ENCODE results near the gene DNAH2. TPM values are rescaled to one million over a fixed set of nuclear protein-coding genes. Genes with fewer than 3 reads are reported as not detected.

Gene DNAH2
- total RNA-seq, 4 donors from 2014 or later: 0.08 to 0.31 TPM; not detected in 2

- Histone ChIP-seq H3K4me1 (no peaks in the 10 kb centered on the region), H3K36me3 (no peaks in the 10 kb centered on the region), H3K27me3 (peaks cover 1% of the 10 kb centered on the region), H3K9me3 (no peaks in the 10 kb centered on the region), H3K27ac (no peak overlapping the region), H3K4me3 (no peak overlapping the region)
- TF ChIP-seq POLR2AphosphoS5 (IDR thresholded peaks at IDR 0.05): no peak
- no peak for TF ChIP-seq CTCF (IDR thresholded peaks at IDR 0.05)
- no peak for TF ChIP-seq EP300 (IDR thresholded peaks at IDR 0.05)
- TF ChIP-seq POLR2A (IDR thresholded peaks at IDR 0.05): no peak
- ATAC-seq: no peak
- WGBS, 2 donors (ENCODE audit: low coverage in 1 of 2): 87 to 91% methylated on average over 4 to 8 of the region's 9 CpGs
Measured at GRCh38 chr17:7789131-7789530, 71.6 kb downstream of the DNAH2 start.

GRCh38 chr17:7790150-7790549, 72.6 kb downstream of the DNAH2 start:
- TF ChIP-seq EP300 (IDR thresholded peaks at IDR 0.05) (no peak), POLR2AphosphoS5 (IDR thresholded peaks at IDR 0.05) (no peak), CTCF (IDR thresholded peaks at IDR 0.05) (no peak)
- H3K4me1 ChIP-seq: no peaks in the 10 kb centered on the region
- H3K4me3 ChIP-seq: no peak overlapping the region
- H3K9me3 ChIP-seq: no peaks in the 10 kb centered on the region
- ATAC-seq: no peak
- H3K27me3 ChIP-seq: peaks cover 4% of the 10 kb centered on the region
- H3K27ac ChIP-seq: no peak overlapping the region
- WGBS, 2 donors (ENCODE audit: low coverage in 1 of 2): 96% methylated on average over 4 of the region's 5 CpGs; no CpG with 5 or more reads in 1 of the 2 donors
- H3K36me3 ChIP-seq: no peaks in the 10 kb centered on the region

GRCh38 chr17:7792611-7793010, 75.1 kb downstream of the DNAH2 start:
- no peak overlapping the region for H3K4me3 ChIP-seq
- no peak for ATAC-seq
- no peak overlapping the region for H3K27ac ChIP-seq
- TF ChIP-seq POLR2A (IDR thresholded peaks at IDR 0.05): no peak
- no peak for TF ChIP-seq EP300 (IDR thresholded peaks at IDR 0.05)
- TF ChIP-seq POLR2AphosphoS5 (IDR thresholded peaks at IDR 0.05): no peak
- TF ChIP-seq CTCF (IDR thresholded peaks at IDR 0.05): no peak
- WGBS, 2 donors (ENCODE audit: low coverage in 1 of 2): 89% methylated on average over 7 of the region's 17 CpGs; no CpG with 5 or more reads in 1 of the 2 donors
- peaks cover 12% of the 10 kb centered on the region for H3K27me3 ChIP-seq
- H3K36me3 ChIP-seq: no peaks in the 10 kb centered on the region
- no peaks in the 10 kb centered on the region for H3K4me1 ChIP-seq
- no peaks in the 10 kb centered on the region for H3K9me3 ChIP-seq

- H3K9me3 ChIP-seq: no peaks in the 10 kb centered on the region
- H3K27ac ChIP-seq: no peak overlapping the region
- TF ChIP-seq CTCF (IDR thresholded peaks at IDR 0.05) (no peak), EP300 (IDR thresholded peaks at IDR 0.05) (no peak), POLR2AphosphoS5 (IDR thresholded peaks at IDR 0.05) (no peak), POLR2A (IDR thresholded peaks at IDR 0.05) (no peak)
- 34 to 57% methylated on average over 9 to 10 of the region's 19 CpGs for WGBS, 2 donors (ENCODE audit: low coverage in 1 of 2)
- H3K27me3 ChIP-seq: peaks cover 16% of the 10 kb centered on the region
- H3K4me3 ChIP-seq: no peak overlapping the region
- ATAC-seq: no peak
- H3K36me3 ChIP-seq: no peaks in the 10 kb centered on the region
- H3K4me1 ChIP-seq: no peaks in the 10 kb centered on the region
Measured at GRCh38 chr17:7794075-7794663, 76.6 kb downstream of the DNAH2 start.

- ATAC-seq: no peak
- H3K4me3 ChIP-seq: no peak overlapping the region
- H3K9me3 ChIP-seq: no peaks in the 10 kb centered on the region
- WGBS, 2 donors (ENCODE audit: low coverage in 1 of 2): 60% methylated on average over 1 of the region's 13 CpGs; no CpG with 5 or more reads in 1 of the 2 donors
- H3K27me3 ChIP-seq: peaks cover 22% of the 10 kb centered on the region
- TF ChIP-seq POLR2AphosphoS5 (IDR thresholded peaks at IDR 0.05) (no peak), EP300 (IDR thresholded peaks at IDR 0.05) (no peak), POLR2A (IDR thresholded peaks at IDR 0.05) (no peak), CTCF (IDR thresholded peaks at IDR 0.05) (no peak)
- no peak overlapping the region for H3K27ac ChIP-seq
- no peaks in the 10 kb centered on the region for H3K4me1 ChIP-seq
- H3K36me3 ChIP-seq: no peaks in the 10 kb centered on the region
Measured at GRCh38 chr17:7797976-7798375, 80.4 kb downstream of the DNAH2 start.
